H1 (cell line): Measurements from ENCODE around the gene NTRK2. TPM values are rescaled to one million over a fixed set of nuclear protein-coding genes. Genes with fewer than 3 reads are reported as not detected.

Experiments used
- CTCF ChIA-PET: fragments of 300-600 bp; sonication (Branson Sonifier 250); formaldehyde crosslinking; loops from one replicate; lab custom pipeline; 2021; ENCODE audit not compliant: partially characterized antibody; lab: Charles Lee
- POLR2A ChIA-PET: fragments of 300-600 bp; sonication (Branson Sonifier 250); formaldehyde crosslinking; loops from one replicate; lab custom pipeline; 2021; ENCODE audit warnings: inconsistent platforms; ENCODE audit not compliant: partially characterized antibody; lab: Charles Lee
- DNase-seq, 2 experiments: peaks; one replicate each; pipeline versions ENCODE4 v3.0.0 to v3.0.0-alpha.2; 2010 to 2022; ENCODE audit warnings: low spot score in 2 of 2, low read depth in 1 of 2, mixed read lengths in 1 of 2
- FAIRE-seq: peaks from 2 replicates; lab custom pipeline; 2011; peaks lifted over from hg19 to GRCh38; lab: Jason Lieb, UNC
- H2AFZ ChIP-seq: 2 replicates; pipeline ENCODE4 v1.8.1; 2012; ENCODE audit warnings: low read length, inconsistent platforms
- H2AK5ac ChIP-seq: 2 replicates; pipeline ENCODE4 v1.6.1; 2013; ENCODE audit warnings: low read depth, low read length
- H2BK120ac ChIP-seq: replicated peaks from 2 replicates; pipeline ENCODE3; 2013; ENCODE audit warnings: low read depth, low read length, inconsistent platforms
- H2BK12ac ChIP-seq: 2 replicates; pipeline ENCODE4 v1.6.1; 2013; ENCODE audit warnings: low read depth, low read length
- H2BK15ac ChIP-seq: 2 replicates; pipeline ENCODE4 v1.6.1; 2013; ENCODE audit warnings: low read length
- H2BK20ac ChIP-seq: 2 replicates; pipeline ENCODE4 v1.6.1; 2013; ENCODE audit warnings: low read length
- H2BK5ac ChIP-seq: 2 replicates; pipeline ENCODE4 v1.6.1; 2013; ENCODE audit warnings: low read depth, low read length
- H3K14ac ChIP-seq: 2 replicates; pipeline ENCODE4 v1.6.1; 2013; ENCODE audit warnings: inconsistent platforms; ENCODE audit not compliant: insufficient read length
- H3K18ac ChIP-seq: 2 replicates; pipeline ENCODE4 v1.6.1; 2013; ENCODE audit warnings: low read length; ENCODE audit errors: extremely low read depth
- H3K23ac ChIP-seq: 2 replicates; pipeline ENCODE4 v1.6.1; 2013; ENCODE audit warnings: inconsistent platforms; ENCODE audit not compliant: insufficient read length
- H3K23me2 ChIP-seq: 2 replicates; pipeline ENCODE4 v1.6.1; 2013; ENCODE audit warnings: low read depth, low read length
- H3K27ac ChIP-seq: 2 replicates; pipeline ENCODE4 v1.6.1; 2011; ENCODE audit warnings: low read depth, low read length, inconsistent platforms
- H3K27me3 ChIP-seq, 4 experiments: replicated peaks in 1 of 4; 1 replicate in 1 of 4; 2 replicates in 3 of 4; pipeline versions ENCODE4 v1.6.1 to v1.8.1; 2011 to 2013; ENCODE audit warnings: low read length in 3 of 4, mild to moderate bottlenecking in 3 of 4, inconsistent platforms in 2 of 4, mixed read lengths in 2 of 4, moderate library complexity in 1 of 4; ENCODE audit not compliant: control insufficient read depth in 3 of 4, insufficient read depth in 3 of 4; ENCODE audit errors: extremely low read depth in 1 of 4
- H3K36me3 ChIP-seq, 4 experiments: 2 replicates each; pipeline versions ENCODE4 v1.6.1 to v1.8.1; 2011 to 2013; ENCODE audit warnings: mild to moderate bottlenecking in 4 of 4, low read length in 3 of 4, moderate library complexity in 2 of 4, control low read depth in 1 of 4, inconsistent platforms in 1 of 4; ENCODE audit not compliant: insufficient read depth in 4 of 4, control insufficient read depth in 2 of 4
- H3K4ac ChIP-seq: replicated peaks from 2 replicates; pipeline ENCODE3; 2013; ENCODE audit warnings: low read length, low read depth, mixed read lengths, inconsistent platforms; ENCODE audit not compliant: insufficient read length
- H3K4me1 ChIP-seq, 4 experiments: replicated peaks in 1 of 4; 1 replicate in 1 of 4; 2 replicates in 3 of 4; pipeline versions ENCODE4 v1.6.1 to v1.8.1; 2011 to 2013; ENCODE audit warnings: low read length in 3 of 4, inconsistent platforms in 2 of 4, mixed read lengths in 1 of 4; ENCODE audit not compliant: insufficient read depth in 4 of 4, control insufficient read depth in 3 of 4
- H3K4me2 ChIP-seq, 2 experiments: 2 replicates each; pipeline versions ENCODE4 v1.6.1 to v1.8.1; 2011 to 2013; ENCODE audit warnings: low read depth in 2 of 2, low read length in 2 of 2, control low read depth in 1 of 2, inconsistent platforms in 1 of 2, mild to moderate bottlenecking in 1 of 2; ENCODE audit not compliant: insufficient read depth in 1 of 2
- H3K4me3 ChIP-seq, 4 experiments: fragments of 200-600, 300-600 bp in 1 of 4; sonication (generic), shearing (Covaris generic), sonication (Bioruptor Twin) in 1 of 4; 2 replicates each; pipeline versions ENCODE4 v1.5.1 to v1.8.1; 2011 to 2016; ENCODE audit warnings: low read length in 4 of 4, low read depth in 3 of 4, control low read depth in 2 of 4, inconsistent platforms in 2 of 4, mild to moderate bottlenecking in 2 of 4, mixed read lengths in 1 of 4, moderate library complexity in 1 of 4; ENCODE audit not compliant: insufficient read depth in 2 of 4; ENCODE audit errors: extremely low read depth in 1 of 4
- H3K56ac ChIP-seq: replicated peaks from 2 replicates; pipeline ENCODE3; 2013; ENCODE audit warnings: low read depth, mild to moderate bottlenecking, mixed read lengths, low read length, inconsistent platforms; ENCODE audit not compliant: insufficient read length
- H3K79me1 ChIP-seq: 2 replicates; pipeline ENCODE4 v1.6.1; 2013; ENCODE audit warnings: low read depth, low read length, control low read depth
- H3K79me2 ChIP-seq, 2 experiments: 2 replicates each; pipeline versions ENCODE4 v1.6.1 to v1.8.1; 2012 to 2013; ENCODE audit warnings: low read length in 2 of 2, mild to moderate bottlenecking in 2 of 2, inconsistent platforms in 1 of 2; ENCODE audit not compliant: insufficient read depth in 2 of 2, control insufficient read depth in 1 of 2
- H3K9ac ChIP-seq, 4 experiments: replicated peaks in 1 of 4; 1 replicate in 1 of 4; 2 replicates in 3 of 4; pipeline versions ENCODE4 v1.6.1 to v1.8.1; 2011 to 2013; ENCODE audit warnings: low read depth in 3 of 4, low read length in 3 of 4, control low read depth in 2 of 4, mild to moderate bottlenecking in 2 of 4, moderate library complexity in 2 of 4, inconsistent platforms in 1 of 4; ENCODE audit errors: extremely low read depth in 1 of 4
- H3K9me3 ChIP-seq, 2 experiments: 2 replicates each; pipeline versions ENCODE4 v1.6.1 to v1.8.1; 2012 to 2013; ENCODE audit warnings: mild to moderate bottlenecking in 2 of 2, moderate library complexity in 2 of 2, control low read depth in 1 of 2, inconsistent platforms in 1 of 2, low read depth in 1 of 2, low read length in 1 of 2, mixed read lengths in 1 of 2; ENCODE audit not compliant: insufficient read depth in 2 of 2
- H4K20me1 ChIP-seq, 2 experiments: replicated peaks in 1 of 2; 2 replicates each; pipeline versions ENCODE3 to v1.8.1; 2011 to 2013; ENCODE audit warnings: inconsistent platforms in 2 of 2, low read length in 2 of 2, mild to moderate bottlenecking in 1 of 2; ENCODE audit not compliant: insufficient read depth in 2 of 2, control insufficient read depth in 1 of 2
- H4K5ac ChIP-seq: 2 replicates; pipeline ENCODE4 v1.6.1; 2013; ENCODE audit warnings: low read length, low read depth, mixed read lengths, inconsistent platforms; ENCODE audit not compliant: insufficient read length
- H4K8ac ChIP-seq: 2 replicates; pipeline ENCODE4 v1.8.0; 2013; ENCODE audit warnings: mild to moderate bottlenecking, moderate library complexity, low read length, inconsistent platforms; ENCODE audit not compliant: insufficient read depth; ENCODE audit errors: extremely low read depth
- H4K91ac ChIP-seq: replicated peaks from 2 replicates; pipeline ENCODE3; 2013; ENCODE audit warnings: low read length, mixed read lengths, inconsistent platforms; ENCODE audit not compliant: insufficient read length
- BCL11A ChIP-seq, 2 experiments: IDR thresholded peaks; one replicate each; pipeline ENCODE4 v1.6.1; 2011; ENCODE audit warnings: low read depth in 2 of 2, low read length in 2 of 2, mild to moderate bottlenecking in 2 of 2
- KDM5A ChIP-seq: fragments of 200-600 bp; IDR thresholded peaks from 2 replicates; pipeline ENCODE4 v1.7.1; 2012; ENCODE audit warnings: mild to moderate bottlenecking, low read length, inconsistent platforms, mixed read lengths
- NRF1 ChIP-seq: IDR thresholded peaks from 2 replicates; pipeline ENCODE4 v1.6.1; 2011; ENCODE audit warnings: mild to moderate bottlenecking, low read depth, low read length, improper control_type of control experiment
- SIN3A ChIP-seq, 2 experiments: IDR thresholded peaks in 1 of 2; conservative IDR thresholded peaks in 1 of 2; 2 replicates each; pipeline ENCODE4 v1.6.1; 2011 to 2012; ENCODE audit warnings: low read length in 2 of 2, improper control_type of control experiment in 1 of 2, low read depth in 1 of 2, mild to moderate bottlenecking in 1 of 2
- WGBS, 2 experiments: shearing (Covaris generic) in 1 of 2; methylation state at CpG; one replicate each; pipeline versions ENCODE4 v1.1.6 to v1.1.7; 2013 to 2015; ENCODE audit warnings: low lambda C conversion rate in 2 of 2, mixed read lengths in 2 of 2, inconsistent platforms in 1 of 2, low coverage in 1 of 2, missing lambda C conversion rate in 1 of 2; ENCODE audit not compliant: insufficient replicate concordance in 2 of 2, insufficient coverage in 1 of 2, insufficient read length in 1 of 2; ENCODE audit errors: extremely low coverage in 1 of 2, missing lambda C conversion rate in 1 of 2; 5-methylcytosine and 5-hydroxymethylcytosine counted together
- polyA plus RNA-seq, 7 experiments: library from polyadenylated mRNA; depleted of rRNA in 3 of 7; stranded (reverse) in 5 of 7; unstranded in 2 of 7; fragments of >200 nt in 5 of 7; fragments of 200-250 nt in 2 of 7; gene quantifications; 1 replicate in 5 of 7; 2 replicates in 1 of 7; 4 replicates in 1 of 7; pipeline versions ENCODE4 v1.2.1 to v1.2.3, GENCODE V29; 2011 to 2013; ENCODE audit warnings: missing spikeins in 2 of 7, mixed read lengths in 2 of 7
- total RNA-seq: library from RNA; stranded (reverse); fragmentation: NEBNext Ultra II Directional; extraction: Animal tissue kit (Norgen Biotek cat#: 25700); gene quantifications from 2 replicates; pipeline ENCODE4 v1.2.1, GENCODE V29; 2021
- TF ChIP-seq, protein P1 (sequence below): IDR thresholded peaks from 2 replicates; pipeline ENCODE4 v1.6.1; 2012; ENCODE audit warnings: low read length, inconsistent platforms
- TF ChIP-seq, protein P2 (sequence below): IDR thresholded peaks from 2 replicates; pipeline ENCODE4 v1.6.1; 2012; ENCODE audit warnings: inconsistent platforms

The NTRK2 gene
- total and polyA plus RNA-seq, 2 of the 8 experiments (the other 6 are each of a cell fraction or from before 2014, with no cell fraction given) = 0.03 to 0.04 TPM

DNA sequence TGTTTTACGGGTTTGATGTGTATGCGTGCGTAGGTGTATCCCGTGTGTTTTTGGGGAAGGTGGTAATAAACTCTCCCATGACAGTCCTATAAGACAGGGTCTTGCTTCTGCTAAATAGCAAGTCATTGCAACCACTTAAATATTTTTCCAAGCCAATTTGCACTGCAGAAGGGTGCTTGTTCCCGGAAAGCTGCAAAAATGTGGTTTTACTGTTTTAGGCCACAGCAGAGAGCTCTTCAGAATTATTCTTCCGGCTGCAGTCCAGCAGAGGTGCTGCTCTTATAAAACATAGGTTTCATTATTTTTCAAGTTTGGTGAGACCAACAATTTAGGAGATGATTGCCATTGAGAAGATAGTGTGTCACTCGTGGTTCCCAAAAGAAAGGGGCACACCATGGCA lies 192.8 kb downstream of the NTRK2 start:
- peaks cover 3 to 28% (median 16%) of the 10 kb centered on the region in 4 experiments; a peak in 4 of 7 replicates for H3K4me1 ChIP-seq
- H4K8ac ChIP-seq = no peak overlapping the region
- peak overlapping the region; percentile 35 for H2BK120ac ChIP-seq
- H4K20me1 ChIP-seq = no peaks in the 10 kb centered on the region
- ChIA-PET POLR2A (interaction anchor here (1.0 to 1.5 kb wide), 2 partner anchors 10 to 11 kb away, joined by 3 to 6 read pairs; no protein-coding TSS in a partner anchor), CTCF (interaction anchor here (1.0 to 1.6 kb wide), 5 partner anchors 11 to 34 kb away, joined by 3 to 4 read pairs (median 3); no protein-coding TSS in a partner anchor)
- no peaks in the 10 kb centered on the region for H3K79me2 ChIP-seq
- H3K56ac ChIP-seq = no peak overlapping the region
- no peak overlapping the region for H4K5ac ChIP-seq
- peak overlapping the region; percentile 74 for H3K18ac ChIP-seq
- H2AK5ac ChIP-seq = no peak overlapping the region
- no peak for DNase-seq
- no peak overlapping the region for H2BK15ac ChIP-seq
- no peak overlapping the region for H3K4ac ChIP-seq
- H3K36me3 ChIP-seq = no peaks in the 10 kb centered on the region
- no peak overlapping the region for H3K27ac ChIP-seq
- FAIRE-seq = no peak
- peak overlapping the region; percentile 79; the same call in 1 of the 2 replicates for H2BK5ac ChIP-seq
- H3K79me1 ChIP-seq = no peaks in the 10 kb centered on the region
- H2AFZ ChIP-seq = no peak overlapping the region
- H2BK20ac ChIP-seq = peak overlapping the region; percentile 63; the same call in 1 of the 2 replicates
- no peaks in the 10 kb centered on the region for H3K23me2 ChIP-seq
- WGBS, 2 experiments = 90% methylated on average over 7 of the region's 7 CpGs; no CpG with 5 or more reads in 1 of the 2 experiments
- peak overlapping the region in 1 of 2 experiments; percentile 38; a peak in 2 of 4 replicates for H3K4me2 ChIP-seq
- no peak for TF ChIP-seq NRF1
- TF ChIP-seq, protein P1, sequence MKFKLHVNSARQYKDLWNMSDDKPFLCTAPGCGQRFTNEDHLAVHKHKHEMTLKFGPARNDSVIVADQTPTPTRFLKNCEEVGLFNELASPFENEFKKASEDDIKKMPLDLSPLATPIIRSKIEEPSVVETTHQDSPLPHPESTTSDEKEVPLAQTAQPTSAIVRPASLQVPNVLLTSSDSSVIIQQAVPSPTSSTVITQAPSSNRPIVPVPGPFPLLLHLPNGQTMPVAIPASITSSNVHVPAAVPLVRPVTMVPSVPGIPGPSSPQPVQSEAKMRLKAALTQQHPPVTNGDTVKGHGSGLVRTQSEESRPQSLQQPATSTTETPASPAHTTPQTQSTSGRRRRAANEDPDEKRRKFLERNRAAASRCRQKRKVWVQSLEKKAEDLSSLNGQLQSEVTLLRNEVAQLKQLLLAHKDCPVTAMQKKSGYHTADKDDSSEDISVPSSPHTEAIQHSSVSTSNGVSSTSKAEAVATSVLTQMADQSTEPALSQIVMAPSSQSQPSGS = no peak
- no peak for TF ChIP-seq BCL11A (IDR thresholded peaks at IDR 0.05; ENCODE audit: low read depth in 2 of 2, low read length in 2 of 2)
- TF ChIP-seq, protein P2, sequence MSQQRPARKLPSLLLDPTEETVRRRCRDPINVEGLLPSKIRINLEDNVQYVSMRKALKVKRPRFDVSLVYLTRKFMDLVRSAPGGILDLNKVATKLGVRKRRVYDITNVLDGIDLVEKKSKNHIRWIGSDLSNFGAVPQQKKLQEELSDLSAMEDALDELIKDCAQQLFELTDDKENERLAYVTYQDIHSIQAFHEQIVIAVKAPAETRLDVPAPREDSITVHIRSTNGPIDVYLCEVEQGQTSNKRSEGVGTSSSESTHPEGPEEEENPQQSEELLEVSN = no peak
- TF ChIP-seq KDM5A = no peak
- TF ChIP-seq SIN3A (conservative IDR thresholded peaks at IDR 0.05 in 1 of 2, IDR thresholded peaks at IDR 0.05 in 1 of 2; ENCODE audit: low read depth in 1 of 2, low read length in 2 of 2) = no peak
- H3K9ac ChIP-seq = no peak overlapping the region
- H3K9me3 ChIP-seq = no peaks in the 10 kb centered on the region
- H3K23ac ChIP-seq = no peak overlapping the region
- no peaks in the 10 kb centered on the region for H3K27me3 ChIP-seq
- H3K4me3 ChIP-seq = no peak overlapping the region
- H3K14ac ChIP-seq = no peak overlapping the region
- H4K91ac ChIP-seq = peak overlapping the region; percentile 70
- peak overlapping the region; percentile 94 for H2BK12ac ChIP-seq
